COLO668 (cell line): ENCODE measurements around the gene CYP4F8.
A peak's percentile ranks its signal among the peaks of the same experiment; 100 is the strongest.
"Not testable (repeated sequence)": the region's sequence is repeated elsewhere in the genome, so short reads cannot be mapped to it uniquely, and the experiment has no call there.

Source experiments
- DNase-seq: peaks from one replicate; lab custom pipeline; 2025; ENCODE audit not compliant: unreplicated experiment; lab: John Stamatoyannopoulos, UW

The CYP4F8 gene, protein sequence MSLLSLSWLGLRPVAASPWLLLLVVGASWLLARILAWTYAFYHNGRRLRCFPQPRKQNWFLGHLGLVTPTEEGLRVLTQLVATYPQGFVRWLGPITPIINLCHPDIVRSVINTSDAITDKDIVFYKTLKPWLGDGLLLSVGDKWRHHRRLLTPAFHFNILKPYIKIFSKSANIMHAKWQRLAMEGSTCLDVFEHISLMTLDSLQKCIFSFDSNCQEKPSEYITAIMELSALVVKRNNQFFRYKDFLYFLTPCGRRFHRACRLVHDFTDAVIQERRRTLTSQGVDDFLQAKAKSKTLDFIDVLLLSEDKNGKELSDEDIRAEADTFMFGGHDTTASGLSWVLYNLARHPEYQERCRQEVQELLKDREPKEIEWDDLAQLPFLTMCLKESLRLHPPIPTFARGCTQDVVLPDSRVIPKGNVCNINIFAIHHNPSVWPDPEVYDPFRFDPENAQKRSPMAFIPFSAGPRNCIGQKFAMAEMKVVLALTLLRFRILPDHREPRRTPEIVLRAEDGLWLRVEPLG

DNA sequence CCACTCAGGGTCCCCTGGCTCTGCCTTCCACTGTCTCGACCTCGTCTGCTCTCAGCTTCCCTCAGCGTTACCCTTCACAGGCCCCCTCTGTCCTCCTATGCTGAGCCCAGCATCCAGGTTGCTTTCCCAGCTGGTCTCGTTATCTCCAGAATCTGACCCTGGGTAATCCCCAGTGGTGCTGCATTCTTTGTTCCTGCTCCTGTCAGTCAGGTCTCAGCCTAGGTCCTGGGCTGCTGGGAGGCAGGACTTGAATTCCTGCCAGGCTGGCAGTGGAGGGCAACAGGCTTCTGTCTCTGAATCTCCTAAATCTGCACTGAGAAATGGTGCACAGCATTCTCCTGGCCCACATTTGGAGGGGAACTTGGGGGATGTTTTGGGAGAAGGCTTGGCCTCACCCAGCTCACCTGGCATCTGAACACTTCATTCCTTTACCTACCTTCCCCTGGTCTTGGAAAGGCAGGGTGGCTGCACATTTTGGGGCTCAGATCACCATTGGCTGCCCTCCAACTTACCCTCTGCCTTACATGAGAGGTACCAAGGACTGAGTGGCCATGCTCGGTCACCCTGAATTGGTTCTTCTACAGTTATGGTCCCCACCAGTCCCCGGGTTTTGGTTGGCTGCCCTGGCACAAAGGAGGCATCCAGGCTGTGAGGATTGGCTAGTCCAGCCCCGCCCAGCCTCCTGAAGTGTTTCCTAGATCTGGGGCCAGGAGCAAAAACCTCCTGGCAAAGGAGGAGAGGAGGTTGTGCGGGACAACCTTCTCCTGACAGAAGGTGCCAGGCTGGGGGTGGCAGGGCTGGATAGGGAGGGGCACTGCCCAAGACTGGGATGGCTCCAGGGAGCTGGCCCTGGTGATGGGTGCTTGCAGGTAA lies at the start of gene CYP4F8:
TSS of gene CYP4F8 (plus strand) at position 712 of the 873 bp plus-strand sequence. CDS start 399 bp downstream, outside the sequence.
- DNase-seq, result no peak

DNA sequence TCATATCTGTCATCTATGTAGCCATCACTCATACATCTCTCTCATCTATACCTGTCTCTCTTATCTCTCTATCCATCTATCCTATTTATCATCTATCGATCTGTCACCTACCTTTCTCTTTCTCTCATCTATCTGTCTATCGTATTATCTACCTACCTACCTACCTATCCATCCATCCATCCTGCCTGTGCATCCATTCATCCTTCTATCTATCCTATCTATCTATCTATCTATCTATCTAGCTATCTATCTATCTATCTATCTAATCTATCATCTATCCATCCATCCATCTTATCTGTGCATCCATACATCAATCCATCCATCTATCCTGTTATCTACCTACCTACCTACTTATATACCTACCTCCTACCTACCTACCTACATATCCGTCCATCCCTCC lies 44.6 kb upstream of the CYP4F8 start:
- DNase-seq, result no peak

DNA sequence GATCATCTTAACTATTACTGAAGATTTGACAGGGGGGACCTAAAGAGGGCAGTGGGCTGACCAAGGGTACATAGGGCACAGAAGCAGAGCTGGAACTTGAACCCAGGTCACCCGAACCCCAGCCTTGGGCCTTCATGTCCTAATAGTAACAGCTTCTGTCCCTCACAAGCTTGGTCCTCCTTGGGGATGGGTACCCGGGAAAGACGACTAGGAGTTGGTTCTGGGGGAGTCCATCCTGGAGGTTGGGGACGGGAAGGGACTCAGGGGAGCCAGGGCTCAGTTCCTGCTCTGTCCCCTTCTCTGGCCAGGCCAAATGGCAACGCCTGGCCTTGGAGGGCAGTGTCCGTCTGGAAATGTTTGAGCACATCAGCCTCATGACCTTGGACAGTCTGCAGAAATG lies 39.6 kb upstream of the CYP4F8 start:
- no peak for DNase-seq

DNA sequence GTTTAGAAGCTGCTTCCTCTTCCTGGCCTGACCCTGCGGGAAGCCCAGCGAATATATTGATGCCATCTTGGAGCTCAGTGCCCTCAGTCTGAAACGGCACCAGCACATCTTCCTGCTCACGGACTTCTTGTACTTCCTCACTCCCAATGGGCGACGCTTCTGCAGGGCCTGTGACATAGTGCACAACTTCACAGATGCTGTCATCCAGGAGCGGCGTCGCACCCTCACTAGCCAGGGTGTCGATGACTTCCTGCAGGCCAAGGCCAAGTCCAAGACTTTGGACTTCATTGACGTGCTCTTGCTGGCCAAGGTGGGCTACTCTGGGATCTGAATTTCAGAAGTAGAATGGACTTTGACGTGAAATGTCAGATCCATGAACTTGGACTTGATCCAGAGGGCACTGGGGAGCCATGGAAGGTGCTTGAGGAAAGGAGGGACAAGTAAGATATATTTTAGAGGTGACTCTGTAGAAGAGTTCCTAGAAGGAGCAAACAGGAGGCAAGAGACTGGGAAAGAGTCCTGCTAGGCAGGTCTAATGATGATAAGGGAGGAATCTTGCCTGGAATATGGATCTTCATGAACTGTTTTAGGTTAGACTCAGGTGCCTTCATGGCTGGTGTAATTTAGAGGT lies 38.4 kb upstream of the CYP4F8 start:
- DNase-seq, result no peak

DNA sequence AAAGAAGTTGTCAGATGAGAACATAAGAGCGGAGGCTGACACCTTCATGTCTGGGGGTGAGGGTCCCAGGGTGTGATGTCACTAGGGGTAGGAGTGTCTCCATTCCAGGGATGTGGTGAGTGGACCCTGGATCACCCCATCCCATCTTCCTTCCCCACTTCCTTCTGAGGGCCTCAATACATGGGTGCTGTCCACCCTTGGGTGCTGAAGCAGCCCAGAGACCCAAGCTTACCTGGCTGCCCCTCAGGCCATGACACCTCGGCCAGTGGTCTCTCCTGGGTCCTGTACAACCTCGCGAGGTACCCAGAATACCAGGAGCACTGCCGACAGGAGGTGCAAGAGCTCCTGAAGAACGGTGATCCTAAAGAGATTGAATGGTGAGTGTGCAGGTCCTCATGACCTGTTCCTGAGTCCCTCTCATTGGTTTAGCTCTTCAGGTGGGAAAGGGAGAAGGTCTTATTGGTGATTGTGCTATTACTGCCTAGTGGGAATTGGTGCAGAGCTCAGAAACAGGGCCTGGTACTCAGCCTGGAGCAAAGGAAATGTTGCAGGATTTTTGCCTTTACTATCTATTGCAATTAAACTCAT lies 37.7 kb upstream of the CYP4F8 start:
- DNase-seq, result no peak

DNA sequence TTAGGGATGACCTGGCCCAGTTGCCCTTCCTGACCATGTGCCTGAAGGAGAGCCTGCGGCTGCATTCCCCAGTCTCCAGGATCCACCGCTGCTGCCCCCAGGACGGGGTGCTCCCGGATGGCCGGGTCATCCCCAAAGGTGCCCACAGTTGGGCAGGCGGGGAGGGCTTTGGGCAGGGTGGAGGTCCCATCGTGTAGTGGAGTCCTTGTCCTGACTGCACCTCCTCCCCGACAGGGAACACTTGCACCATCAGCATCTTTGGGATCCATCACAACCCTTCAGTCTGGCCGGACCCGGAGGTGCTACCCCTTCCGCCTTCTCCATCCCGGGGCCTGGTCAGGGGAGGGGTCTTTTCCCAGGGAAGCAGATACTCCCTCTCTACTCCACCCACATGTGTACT lies 31.7 kb upstream of the CYP4F8 start:
- DNase-seq, result no peak

DNA sequence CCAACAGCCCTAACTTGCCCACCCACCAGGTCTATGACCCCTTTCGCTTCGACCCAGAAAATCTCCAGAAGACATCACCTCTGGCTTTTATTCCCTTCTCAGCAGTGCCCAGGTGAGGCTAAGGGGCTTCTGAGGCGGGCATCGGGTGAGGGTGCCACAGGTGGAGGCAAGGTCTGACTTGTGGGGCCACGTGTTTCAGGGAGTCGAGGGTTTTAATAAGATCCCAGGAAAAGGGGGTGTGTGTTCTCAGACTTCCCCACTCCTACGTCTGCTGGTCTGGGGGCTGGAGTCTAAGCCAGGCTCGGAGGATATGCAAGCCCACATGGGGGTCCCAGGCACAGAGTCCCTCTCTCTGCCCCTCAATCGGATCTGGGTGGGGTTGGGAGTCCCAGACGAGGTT lies 30.9 kb upstream of the CYP4F8 start:
- DNase-seq, result no peak

DNA sequence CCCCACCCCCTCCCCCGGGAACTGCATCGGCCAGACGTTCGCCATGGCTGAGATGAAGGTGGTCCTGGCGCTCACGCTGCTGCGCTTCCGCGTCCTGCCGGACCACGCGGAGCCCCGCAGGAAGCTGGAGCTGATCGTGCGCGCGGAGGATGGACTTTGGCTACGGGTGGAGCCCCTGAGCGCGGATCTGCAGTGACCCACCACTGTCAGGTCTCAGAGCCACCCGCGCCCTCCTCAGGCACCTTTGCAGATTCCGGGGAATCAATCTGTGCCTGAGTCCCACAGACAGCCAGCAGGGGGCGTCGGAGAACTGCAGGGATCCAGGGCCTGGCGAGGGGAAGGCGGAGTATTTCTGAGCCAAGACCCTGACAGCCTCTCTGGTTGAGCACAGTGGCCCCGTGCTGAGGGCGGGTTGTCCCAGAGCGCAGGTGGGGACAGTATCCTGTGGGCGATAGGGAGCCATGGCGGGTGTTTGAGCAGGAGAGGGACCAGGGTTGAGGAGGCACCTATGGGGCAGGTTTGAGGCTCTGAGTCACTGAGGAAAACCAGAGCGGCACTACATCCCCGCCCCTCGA lies 30.4 kb upstream of the CYP4F8 start:
- DNase-seq, result peak; percentile 62

DNA sequence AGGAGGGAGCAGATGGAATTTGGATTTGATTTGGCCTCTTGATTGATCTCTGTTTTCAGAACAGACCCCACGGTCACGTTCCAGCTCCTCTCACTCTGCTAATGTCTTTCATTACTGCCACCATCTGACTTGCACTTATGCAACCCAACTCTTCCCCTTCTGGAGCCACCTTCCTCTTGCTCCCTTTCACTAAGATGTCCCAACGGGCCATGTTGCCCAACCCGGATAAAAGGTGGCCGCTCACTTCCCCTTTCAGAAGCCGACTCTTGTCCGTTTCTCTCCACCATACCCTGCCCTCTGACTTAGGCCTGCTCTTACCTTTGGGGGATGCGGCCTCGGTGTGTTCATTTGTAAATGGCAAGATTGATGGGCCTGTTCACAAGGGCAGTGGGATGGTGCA lies 27.4 kb upstream of the CYP4F8 start:
- no peak for DNase-seq

DNA sequence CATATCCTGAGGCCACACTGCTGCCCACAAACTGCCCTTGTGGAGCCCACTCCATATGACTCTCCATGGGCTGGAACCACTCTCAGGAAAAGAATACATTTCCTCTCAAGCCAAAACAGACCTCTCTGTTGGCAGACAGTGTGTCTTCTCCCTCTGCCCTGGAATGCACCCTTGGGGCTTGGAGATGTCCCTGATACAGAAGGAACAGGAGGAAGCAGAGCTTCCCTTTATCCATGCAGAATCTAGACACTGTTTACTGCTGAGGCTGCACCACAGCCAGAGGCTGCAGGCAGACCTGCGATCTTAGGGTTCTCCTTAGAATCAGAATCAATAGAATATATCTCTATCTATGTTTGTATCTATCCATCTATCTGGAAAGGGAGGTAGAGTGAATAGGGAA lies 26.8 kb upstream of the CYP4F8 start:
- no peak for DNase-seq

DNA sequence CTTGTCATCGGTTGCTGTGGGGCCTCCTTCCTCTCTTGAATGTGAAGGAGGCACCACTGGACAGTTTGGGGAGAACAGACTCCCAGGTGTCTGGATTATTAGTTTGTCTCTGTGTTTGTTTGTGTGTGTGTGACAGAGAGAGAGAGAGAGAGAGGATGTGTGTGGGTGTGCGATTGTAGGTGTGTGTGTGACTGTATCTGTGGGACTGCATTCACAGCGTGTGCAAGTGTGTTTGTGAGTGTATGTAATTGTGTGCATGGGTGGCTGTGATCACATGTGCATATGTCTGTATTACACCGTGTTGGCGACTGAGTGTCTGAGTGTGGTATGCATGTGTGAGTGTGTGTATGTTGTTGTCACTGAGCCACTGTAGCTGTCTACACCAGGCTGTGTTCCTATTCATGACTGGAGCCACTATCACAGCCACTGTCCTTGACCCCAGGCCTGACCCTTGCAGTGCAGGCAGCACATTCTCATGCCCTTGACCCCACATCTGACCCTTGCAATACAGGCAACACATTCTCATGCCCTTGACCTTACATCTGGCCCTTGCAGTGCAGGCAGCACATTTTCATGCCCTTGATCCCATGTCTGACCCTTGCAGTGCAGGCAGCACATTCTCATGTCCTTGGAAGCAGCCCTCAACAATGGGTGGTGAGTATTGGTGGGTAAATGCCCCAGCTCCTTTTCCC lies 25.1 kb upstream of the CYP4F8 start:
- no peak for DNase-seq

DNA sequence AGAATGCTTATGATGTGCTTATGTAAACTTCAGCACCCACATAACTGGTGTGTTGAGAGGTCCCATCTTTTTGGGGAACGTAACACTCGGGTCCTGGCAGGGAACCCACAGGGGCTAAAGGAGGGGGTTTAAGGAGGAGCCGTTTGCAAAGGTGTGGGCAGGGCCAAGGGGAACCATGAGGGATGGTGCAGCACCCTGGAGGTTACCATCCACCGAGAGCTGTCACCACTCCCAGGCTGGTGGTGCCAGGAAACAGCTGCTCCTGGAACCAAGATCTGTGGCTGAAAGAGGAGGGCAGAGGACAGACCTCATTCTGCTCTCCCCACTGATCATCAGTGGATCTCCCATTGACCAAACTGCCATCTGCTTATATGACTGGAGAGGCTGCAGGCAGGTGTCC lies 23.2 kb upstream of the CYP4F8 start:
- no peak for DNase-seq

DNA sequence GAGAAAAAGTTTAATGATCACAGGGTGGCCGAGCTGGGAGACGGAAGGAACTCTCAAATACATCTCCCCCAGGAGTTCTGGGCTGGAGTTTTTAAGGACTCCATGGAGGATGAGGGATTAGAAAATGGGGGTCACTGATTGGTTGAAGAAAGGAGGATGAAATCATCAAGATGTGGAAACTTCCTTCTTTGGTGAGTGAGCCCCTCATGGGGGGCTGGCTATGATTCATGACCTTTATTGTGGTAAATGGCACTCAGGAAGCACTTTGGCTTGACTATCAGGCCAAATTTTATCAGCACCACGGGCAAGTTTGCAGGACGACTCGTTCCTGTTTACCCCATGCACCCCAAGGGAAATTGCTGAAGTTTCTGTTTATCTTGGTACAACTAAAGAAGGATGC lies 22.5 kb upstream of the CYP4F8 start:
- not testable (repeated sequence) for DNase-seq

DNA sequence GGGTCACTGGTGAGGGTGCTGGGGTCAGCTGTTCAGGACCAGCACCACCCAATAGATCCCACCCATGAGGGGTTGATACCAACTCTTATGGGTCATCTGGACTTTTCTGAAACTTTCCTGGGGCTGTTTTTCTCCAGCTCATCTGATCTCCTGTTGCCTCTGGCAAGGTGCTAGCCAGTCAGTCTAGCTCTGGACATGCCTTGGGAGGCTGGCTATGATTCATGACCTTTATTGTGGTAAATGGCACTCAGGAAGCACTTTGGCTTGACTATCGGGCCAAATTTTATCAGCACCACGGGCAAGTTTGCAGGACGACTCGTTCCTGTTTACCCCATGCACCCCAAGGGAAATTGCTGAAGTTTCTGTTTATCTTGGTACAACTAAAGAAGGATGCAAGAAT lies 21.3 kb upstream of the CYP4F8 start:
- DNase-seq, result not testable (repeated sequence)

DNA sequence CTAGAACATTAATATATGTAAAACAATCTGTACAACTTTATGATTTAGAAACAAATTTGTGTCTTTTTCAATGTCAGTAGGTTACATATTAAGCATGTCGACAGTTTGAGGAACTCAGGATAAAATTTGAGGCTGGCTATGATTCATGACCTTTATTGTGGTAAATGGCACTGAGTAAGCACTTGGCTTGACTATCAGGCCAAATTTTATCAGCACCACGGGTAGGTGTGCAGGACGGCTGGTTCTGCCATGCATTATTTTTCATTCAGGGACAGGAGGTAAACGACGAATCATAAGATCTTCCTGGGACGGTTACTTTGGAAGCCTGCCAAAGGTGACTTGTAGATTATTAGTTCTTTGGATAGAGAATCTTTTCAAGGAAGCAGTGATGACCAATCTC lies 19.9 kb upstream of the CYP4F8 start:
- no peak for DNase-seq

DNA sequence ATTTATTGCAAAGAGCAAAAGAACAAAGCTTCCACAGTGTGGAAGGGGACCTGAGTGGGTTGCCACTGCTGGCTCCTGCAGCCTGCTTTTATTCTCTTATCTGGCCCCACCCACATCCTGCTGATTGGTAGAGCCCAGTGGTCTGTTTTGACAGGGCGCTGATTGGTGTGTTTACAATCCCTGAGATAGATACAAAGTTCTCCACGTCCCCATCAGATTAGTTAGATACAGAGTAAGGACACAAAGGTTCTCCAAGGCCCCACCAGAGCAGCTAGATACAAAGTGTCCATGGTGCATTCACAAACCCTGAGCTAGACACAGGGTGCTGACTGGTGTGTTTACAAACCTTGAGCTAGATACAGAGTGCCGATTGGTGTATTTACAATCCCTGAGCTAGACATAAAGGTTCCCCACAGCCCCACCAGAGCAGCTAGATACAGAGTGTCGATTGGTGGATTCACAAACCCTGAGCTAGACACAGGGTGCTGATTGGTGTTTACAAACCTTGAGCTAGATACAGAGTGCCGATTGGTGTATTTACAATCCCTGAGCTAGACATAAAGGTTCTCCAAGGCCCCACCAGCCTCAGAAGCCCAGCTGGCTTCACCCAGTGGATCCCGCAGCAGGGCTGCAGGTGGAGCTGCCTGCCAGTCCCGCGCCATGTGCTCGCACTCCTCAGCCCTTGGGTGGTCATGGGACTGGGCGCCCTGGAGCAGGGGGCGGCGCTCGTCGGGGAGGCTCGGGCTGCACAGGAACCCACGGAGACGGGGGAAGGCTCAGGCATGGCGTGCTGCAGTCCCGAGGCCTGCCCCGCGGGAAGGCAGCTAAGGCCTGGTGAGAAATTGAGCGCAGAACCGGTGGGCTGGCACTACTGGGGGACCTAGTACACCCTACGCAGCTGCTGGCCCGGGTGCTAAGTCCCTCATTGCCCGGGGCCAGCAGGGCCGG lies 6.8 kb upstream of the CYP4F8 start:
- DNase-seq, result not testable (repeated sequence)

DNA sequence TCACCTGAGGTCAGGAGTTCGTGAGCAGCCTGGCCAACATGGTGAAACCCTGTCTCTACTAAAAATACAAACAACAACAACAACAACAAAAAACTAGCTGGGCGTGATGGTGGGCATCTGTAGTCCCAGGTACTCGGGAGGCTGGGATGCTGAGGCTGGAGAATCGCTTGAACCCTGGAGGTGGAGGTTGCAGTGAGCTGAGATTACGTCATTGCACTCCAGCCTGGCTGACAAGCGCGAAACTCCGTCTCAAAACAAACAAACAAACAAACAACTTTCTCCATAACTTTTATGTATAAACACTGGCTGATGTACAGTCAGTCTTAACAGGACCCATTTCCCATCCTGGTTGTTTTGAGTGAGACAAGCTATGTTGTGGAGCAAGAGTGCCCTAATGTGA lies 5.8 kb upstream of the CYP4F8 start:
- DNase-seq, result no peak

DNA sequence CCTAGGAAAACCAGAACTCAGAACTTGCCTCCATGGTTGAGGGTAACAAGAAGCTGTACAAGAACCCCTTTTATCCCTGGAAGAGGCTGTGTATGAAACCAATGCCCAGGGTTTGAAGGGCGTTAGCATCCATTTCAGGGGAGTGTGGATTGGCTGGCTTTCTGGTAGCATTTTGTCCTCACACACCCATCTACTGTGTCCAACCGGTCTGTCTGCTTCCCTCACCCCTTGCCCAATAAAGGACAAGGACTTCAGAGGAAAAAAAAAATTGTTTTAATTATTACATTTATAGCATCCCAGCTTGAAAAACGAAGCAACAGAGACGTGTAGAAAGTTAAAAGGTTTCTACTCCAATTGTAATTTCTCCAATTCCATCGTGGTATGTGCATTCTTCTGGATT lies 2.7 kb upstream of the CYP4F8 start:
- no peak for DNase-seq

DNA sequence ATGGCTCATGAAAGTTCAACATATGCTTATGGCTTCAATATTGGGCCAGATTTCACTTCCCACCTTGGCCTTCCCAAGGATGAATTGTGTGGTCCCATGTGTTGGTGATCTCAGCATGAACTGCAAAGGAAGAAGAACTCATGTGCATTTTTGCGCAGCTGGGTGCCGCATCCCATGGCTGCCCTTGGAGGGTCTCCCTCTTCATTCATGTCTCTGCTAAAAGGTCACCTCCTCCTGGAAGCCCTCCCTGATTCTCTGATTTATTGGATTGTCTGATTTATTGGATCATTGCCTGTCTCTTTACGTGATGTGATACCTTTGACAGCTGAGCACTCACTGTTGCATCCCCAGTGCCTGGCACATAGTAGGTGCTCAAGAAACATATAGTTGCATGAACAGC lies 1.7 kb upstream of the CYP4F8 start:
- no peak for DNase-seq
